Measurements from ENCODE around the gene G3BP2. TPM values are rescaled to one million over a fixed set of nuclear protein-coding genes. Genes with fewer than 3 reads are reported as not detected.

The G3BP2 gene
- total RNA-seq (2016; rRNA removed; fragmentation: Illumina TruSeq; extraction: Trizol) (179 and 316 TPM in 2 replicates), polyA plus RNA-seq (2011; rRNA removed) (45.9 and 51.7 TPM in 2 replicates), polyA minus RNA-seq (2011; rRNA and poly(A)+ RNA removed; ENCODE audit: low replicate concordance) (31.2 and 31.4 TPM in 2 replicates), Bru-seq, nascent RNA (percentile 92 among the genes with signal in this experiment), BruChase-seq, experiment 1, labeled RNA remaining after a 6-hour chase (percentile 97 among the genes with signal in this experiment), BruChase-seq, experiment 2, labeled RNA remaining after a 2-hour chase (percentile 95 among the genes with signal in this experiment)
- 11.2 and 19.7 TPM in 2 replicates for total RNA-seq (2016; cell fraction: cytosol; rRNA removed; fragmentation: Illumina TruSeq; extraction: Trizol; ENCODE audit: low read depth)
- 189 and 305 TPM in 2 replicates for total RNA-seq (2016; cell fraction: insoluble cytoplasmic fraction; rRNA removed; fragmentation: Illumina TruSeq; extraction: Trizol)
- 43.1 and 44.4 TPM in 2 replicates for total RNA-seq (2016; cell fraction: membrane; rRNA removed; fragmentation: Illumina TruSeq; extraction: Trizol)
- total RNA-seq (2016; cell fraction: nucleus; rRNA removed; fragmentation: Illumina TruSeq; extraction: Trizol), result 111 and 112 TPM in 2 replicates
- polyA plus RNA-seq (2011; cell fraction: cytosol; rRNA removed), result 27.1 and 46.8 TPM in 2 replicates
- polyA plus RNA-seq (2011; cell fraction: nucleus; rRNA removed), result 15.9 and 17.2 TPM in 2 replicates
- polyA plus RNA-seq (2012), result 70.5 and 76.8 TPM in 2 replicates
- 5.2 and 5.9 TPM in 2 replicates for polyA plus RNA-seq (2016; cell fraction: cytosol; fragmentation: Illumina TruSeq; extraction: Trizol; ENCODE audit: low read depth)
- 205 and 220 TPM in 2 replicates for polyA plus RNA-seq (2016; cell fraction: insoluble cytoplasmic fraction; fragmentation: Illumina TruSeq; extraction: Trizol; ENCODE audit: low read depth)
- polyA plus RNA-seq (2016; cell fraction: membrane; fragmentation: Illumina TruSeq; extraction: Trizol; ENCODE audit: low read depth), result 17.8 and 19.9 TPM in 2 replicates
- polyA plus RNA-seq (2016; cell fraction: nucleus; fragmentation: Illumina TruSeq; extraction: Trizol; ENCODE audit: insufficient read depth, low read depth), result 75.9 and 78.7 TPM in 2 replicates
- 69.6 and 72.0 TPM in 2 replicates for polyA minus RNA-seq (2011; cell fraction: cytosol; rRNA and poly(A)+ RNA removed)
- polyA minus RNA-seq (2011; cell fraction: nucleus; rRNA and poly(A)+ RNA removed), result 61.0 and 82.1 TPM in 2 replicates
- long read RNA-seq, experiment 1, full-length matches to known transcripts, result 45 of 77 reads
- long read RNA-seq, experiment 1, partial matches to known transcripts, result 16 of 77 reads
- long read RNA-seq, experiment 1, other reads (novel, unspliced or antisense), result 16 of 77 reads
- long read RNA-seq, experiment 2, full-length matches to known transcripts, result 17 of 119 reads
- long read RNA-seq, experiment 2, partial matches to known transcripts, result 16 of 119 reads
- long read RNA-seq, experiment 2, other reads (novel, unspliced or antisense), result 86 of 119 reads

- Histone ChIP-seq H3K79me2 (ENCODE audit: insufficient read depth, low read length) (peaks cover 53% of the 10 kb centered on the region), H4K20me1 (ENCODE audit: insufficient read depth, low read length) (peaks cover 40% of the 10 kb centered on the region), H3K9me3 (ENCODE audit: low read length) (no peaks in the 10 kb centered on the region), H3K9ac (ENCODE audit: insufficient read depth, low read depth, low read length) (peak within 1 kb of the TSS; percentile 93), H3K4me2 (ENCODE audit: low read depth, low read length) (peak within 1 kb of the TSS; percentile 92), H3K27ac (ENCODE audit: extremely low read length, insufficient read depth, low read length) (peak within 1 kb of the TSS; percentile 87), H3K4me3 (replicated peaks in 1 of 3; ENCODE audit: insufficient read depth in 1 of 3, low read depth in 2 of 3, low read length in 3 of 3) (peak within 1 kb of the TSS; percentile 87 to 100 (median 99)), H3K27me3 (ENCODE audit: control insufficient read depth in 1 of 2, insufficient read depth in 2 of 2, low read length in 2 of 2) (no peaks in the 10 kb centered on the region; a peak in 1 of 5 replicates), H3K4me1 (ENCODE audit: insufficient read depth, low read length) (peaks cover 41% of the 10 kb centered on the region), H3K36me3 (replicated peaks in 1 of 2; ENCODE audit: control insufficient read depth in 1 of 2, insufficient read depth in 2 of 2, low read length in 2 of 2) (no peaks in the 10 kb centered on the region), H2AFZ (ENCODE audit: low read length) (peak within 1 kb of the TSS; percentile 81)
- peak; percentile 96 for DNase-seq (ENCODE audit: low spot score)
- in situ Hi-C loops (cut with HindIII; ENCODE audit: extremely low pct_ligation_motif_present, low pct_unique_long_range_greater_than_20kb), result loop anchor here (5.0 kb wide), 1 partner anchor 49 kb away; the partner anchor contains the start of gene USO1
- POLR2A ChIA-PET, result interaction anchor here (0.7 to 3.4 kb wide), 5 partner anchors 9 to 317 kb away, joined by 3 to 43 read pairs (median 4); partner anchors contain the start of genes SDAD1 and USO1
- peak; percentile 89 for FAIRE-seq
- ATAC-seq, result peak; percentile 96
- CTCF ChIA-PET (ENCODE audit: low intra/inter-chr PET ratio, low total read pairs), result no interaction called here
- under 1% methylated on average over 60 of the region's 83 CpGs for WGBS (ENCODE audit: low lambda C conversion rate)
- intact Hi-C loops (cut with micrococcal nuclease; ENCODE audit: unreplicated experiment), result loop anchor here (1.0 kb wide), 2 partner anchors 30 to 51 kb away; partner anchors contain the start of gene USO1
- no TSS peak for BruUV-seq (replicated peaks)
- TF ChIP-seq, protein P1, sequence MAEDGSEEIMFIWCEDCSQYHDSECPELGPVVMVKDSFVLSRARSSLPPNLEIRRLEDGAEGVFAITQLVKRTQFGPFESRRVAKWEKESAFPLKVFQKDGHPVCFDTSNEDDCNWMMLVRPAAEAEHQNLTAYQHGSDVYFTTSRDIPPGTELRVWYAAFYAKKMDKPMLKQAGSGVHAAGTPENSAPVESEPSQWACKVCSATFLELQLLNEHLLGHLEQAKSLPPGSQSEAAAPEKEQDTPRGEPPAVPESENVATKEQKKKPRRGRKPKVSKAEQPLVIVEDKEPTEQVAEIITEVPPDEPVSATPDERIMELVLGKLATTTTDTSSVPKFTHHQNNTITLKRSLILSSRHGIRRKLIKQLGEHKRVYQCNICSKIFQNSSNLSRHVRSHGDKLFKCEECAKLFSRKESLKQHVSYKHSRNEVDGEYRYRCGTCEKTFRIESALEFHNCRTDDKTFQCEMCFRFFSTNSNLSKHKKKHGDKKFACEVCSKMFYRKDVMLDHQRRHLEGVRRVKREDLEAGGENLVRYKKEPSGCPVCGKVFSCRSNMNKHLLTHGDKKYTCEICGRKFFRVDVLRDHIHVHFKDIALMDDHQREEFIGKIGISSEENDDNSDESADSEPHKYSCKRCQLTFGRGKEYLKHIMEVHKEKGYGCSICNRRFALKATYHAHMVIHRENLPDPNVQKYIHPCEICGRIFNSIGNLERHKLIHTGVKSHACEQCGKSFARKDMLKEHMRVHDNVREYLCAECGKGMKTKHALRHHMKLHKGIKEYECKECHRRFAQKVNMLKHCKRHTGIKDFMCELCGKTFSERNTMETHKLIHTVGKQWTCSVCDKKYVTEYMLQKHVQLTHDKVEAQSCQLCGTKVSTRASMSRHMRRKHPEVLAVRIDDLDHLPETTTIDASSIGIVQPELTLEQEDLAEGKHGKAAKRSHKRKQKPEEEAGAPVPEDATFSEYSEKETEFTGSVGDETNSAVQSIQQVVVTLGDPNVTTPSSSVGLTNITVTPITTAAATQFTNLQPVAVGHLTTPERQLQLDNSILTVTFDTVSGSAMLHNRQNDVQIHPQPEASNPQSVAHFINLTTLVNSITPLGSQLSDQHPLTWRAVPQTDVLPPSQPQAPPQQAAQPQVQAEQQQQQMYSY (CRISPR knock-in tag; IDR thresholded peaks at IDR 0.05), result peak; percentile 47; the same call in 1 of the 2 replicates
- 0 out of 2 replicates have a peak, but pooled peaks have one; percentile 29 for TF ChIP-seq ZSCAN22 (CRISPR knock-in tag; IDR thresholded peaks at IDR 0.05)
- no peak; the same call in 1 of the 2 replicates for TF ChIP-seq ZNF724P (CRISPR knock-in tag; IDR thresholded peaks at IDR 0.05; ENCODE audit: borderline replicate concordance)
- TF ChIP-seq IKZF1 (IDR thresholded peaks at IDR 0.05), result no peak
- TF ChIP-seq NCOR1 (IDR thresholded peaks at IDR 0.05; ENCODE audit: borderline replicate concordance, low read length), result 0 out of 2 replicates have a peak, but pooled peaks have one; percentile 23
- TF ChIP-seq ZNF704 (CRISPR knock-in tag; IDR thresholded peaks at IDR 0.05; ENCODE audit: borderline replicate concordance), result no peak
- no peak for TF ChIP-seq TGIF2 (CRISPR knock-in tag; IDR thresholded peaks at IDR 0.05)
- no peak for TF ChIP-seq HOXA9 (CRISPR knock-in tag; IDR thresholded peaks at IDR 0.05; ENCODE audit: borderline replicate concordance)
- TF ChIP-seq MBD4 (IDR thresholded peaks at IDR 0.05; ENCODE audit: borderline replicate concordance, low read length), result no peak
- TF ChIP-seq SOX13 (IDR thresholded peaks at IDR 0.05), result peak; percentile 92
- peak in 1 of 2 experiments; percentile 93; a peak in 2 of 4 replicates for TF ChIP-seq SOX13 (CRISPR knock-in tag; conservative IDR thresholded peaks at IDR 0.05 in 1 of 2, IDR thresholded peaks at IDR 0.05 in 1 of 2)
- TF ChIP-seq ESRRA (CRISPR knock-in tag; IDR thresholded peaks at IDR 0.05; ENCODE audit: low read depth), result no peak
Observed at GRCh38 chr4:75673027-75673958, at the start of gene G3BP2. G3BP2 (minus strand) TSS chr4:75673411; CDS start chr4:75662025, 11,386 bp downstream.

Measured in HepG2 (cell line).